T47D (cell line): ENCODE measurements around the gene CYB5D1.
"Not testable (repeated sequence)": the region's sequence is repeated elsewhere in the genome, so short reads cannot be mapped to it uniquely, and the experiment has no call there.

Source experiments
- DNase-seq, 2 experiments: peaks; one replicate each; pipeline versions ENCODE4 v3.0.0 to v3.0.0-alpha.2; 2011 to 2012; ENCODE audit warnings: low read depth in 1 of 2, low spot score in 1 of 2
- JUND ChIP-seq: IDR thresholded peaks from 2 replicates; pipeline ENCODE4 v1.6.1; 2012; ENCODE audit warnings: low read depth
- in situ Hi-C: cut with HindIII; loops from 2 replicates; pipeline ENCODE4 v1.10.0; 2016; ENCODE audit warnings: low sequenced_read_pairs, low pct_unique_long_range_greater_than_20kb

The CYB5D1 gene

GRCh38 chr17:7856811-7857712, 741 bp upstream of the CYB5D1 start, which contains the start of gene NAA38:
NAA38 (minus strand) TSS chr17:7857559; CDS start chr17:7857463, 96 bp downstream.
- DNase-seq: peak; percentile 60 to 99
- in situ Hi-C loops: no loop called here
- no peak for TF ChIP-seq JUND

DNA sequence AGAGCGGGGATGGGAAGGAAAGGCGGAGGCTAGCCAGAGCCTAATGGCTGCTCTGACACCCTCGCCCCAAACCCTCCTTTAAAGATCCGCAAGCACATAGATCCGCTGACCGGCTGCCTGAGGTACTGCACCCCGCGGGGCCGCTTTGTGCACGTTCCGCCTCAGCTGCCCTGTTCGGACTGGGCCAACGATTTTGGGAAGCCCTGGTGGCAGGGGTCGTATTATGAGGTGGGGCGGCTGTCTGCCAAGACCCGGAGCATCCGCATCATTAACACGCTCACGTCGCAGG, 663 bp downstream of the CYB5D1 start:
- no peak for TF ChIP-seq JUND
- in situ Hi-C loops: no loop called here
- no peak for DNase-seq

DNA sequence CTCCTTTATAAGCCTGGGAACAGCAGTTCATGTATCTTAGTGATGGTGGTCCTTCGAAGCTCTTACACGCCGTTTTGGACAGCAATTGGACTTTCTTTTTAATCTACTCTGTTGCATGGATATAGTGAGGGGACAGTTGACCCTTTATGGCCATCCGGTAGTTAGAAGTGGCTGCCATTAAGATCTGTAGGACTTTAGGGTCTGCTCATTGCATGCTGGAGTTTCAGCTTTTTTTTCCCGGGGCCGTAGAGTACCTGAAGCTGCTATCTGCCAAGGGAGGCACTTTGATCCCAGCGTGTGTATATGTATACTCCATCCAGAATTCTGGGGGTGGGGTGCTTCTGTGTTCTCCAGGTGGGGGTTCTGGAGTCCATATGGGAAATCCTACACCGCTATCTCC, 1.2 kb downstream of the CYB5D1 start:
- DNase-seq: no peak
- TF ChIP-seq JUND: no peak
- in situ Hi-C loops: no loop called here

DNA sequence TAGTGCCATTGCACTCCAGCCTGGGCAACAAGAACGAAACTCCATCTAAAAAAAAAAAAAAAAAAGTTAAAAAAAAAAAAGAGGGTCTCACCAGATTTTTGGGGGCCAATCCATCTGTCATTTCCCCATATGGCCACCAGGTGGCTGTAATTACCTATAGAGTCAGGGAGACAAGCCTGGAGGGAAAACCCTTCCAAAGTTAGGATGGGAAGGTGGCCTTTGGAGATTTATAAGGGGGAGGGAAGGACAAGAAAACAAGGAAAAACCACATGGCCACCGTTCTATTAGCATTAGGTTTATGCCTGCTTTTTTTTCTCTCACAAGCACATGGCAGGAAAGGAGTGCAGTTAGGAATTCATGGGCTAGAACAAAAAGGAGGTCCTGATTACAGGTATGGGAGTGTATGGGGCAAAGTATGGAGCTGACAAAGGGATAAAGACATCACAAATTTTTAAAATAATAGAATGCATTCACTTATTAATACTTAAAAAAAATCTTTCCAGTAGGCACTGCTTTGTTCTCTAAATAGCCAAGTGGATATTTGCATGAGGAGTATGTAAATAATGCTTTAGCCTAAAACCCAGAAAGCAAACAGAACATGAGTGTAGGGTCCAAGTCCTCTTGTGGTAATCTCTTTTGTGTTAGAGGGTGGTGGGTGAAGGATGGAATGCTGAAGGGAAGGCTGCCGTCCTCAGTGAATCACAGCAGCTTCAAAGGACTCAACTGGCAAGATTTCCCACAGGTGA, 5.1 kb downstream of the CYB5D1 start:
- DNase-seq: peak in 1 of 2 experiments; percentile 60
- TF ChIP-seq JUND: no peak
- in situ Hi-C loops: no loop called here

GRCh38 chr17:7864384-7864783, 6.6 kb downstream of the CYB5D1 start:
- DNase-seq, in situ Hi-C loops: not testable (repeated sequence)

- in situ Hi-C loops: no loop called here
- no peak for TF ChIP-seq JUND
- DNase-seq: no peak
Measured at GRCh38 chr17:7864995-7865650, 7.3 kb downstream of the CYB5D1 start.

DNA sequence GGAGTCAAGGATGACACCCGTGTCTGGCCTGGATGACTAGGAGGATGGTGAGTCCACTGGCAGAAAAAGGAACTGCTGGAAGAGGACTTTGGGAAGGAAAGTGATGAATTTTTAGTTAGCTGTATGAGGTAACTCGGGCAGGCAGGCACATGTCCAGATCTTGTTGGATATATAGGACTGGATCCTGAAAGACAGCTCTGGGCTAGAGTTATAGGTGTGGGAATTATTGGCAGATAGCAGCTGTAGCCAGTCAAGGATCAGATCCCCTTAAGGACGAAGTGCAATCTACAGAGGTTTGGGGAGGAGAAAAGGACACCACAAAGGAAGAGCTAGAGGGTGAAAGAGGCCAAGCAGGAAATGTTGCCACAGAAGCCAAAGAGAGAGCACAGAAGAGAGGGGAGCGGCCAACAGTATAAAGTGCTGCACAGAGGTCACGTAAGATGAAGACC, 10.1 kb downstream of the CYB5D1 start:
- no peak for TF ChIP-seq JUND
- no peak for DNase-seq
- in situ Hi-C loops: no loop called here

DNA sequence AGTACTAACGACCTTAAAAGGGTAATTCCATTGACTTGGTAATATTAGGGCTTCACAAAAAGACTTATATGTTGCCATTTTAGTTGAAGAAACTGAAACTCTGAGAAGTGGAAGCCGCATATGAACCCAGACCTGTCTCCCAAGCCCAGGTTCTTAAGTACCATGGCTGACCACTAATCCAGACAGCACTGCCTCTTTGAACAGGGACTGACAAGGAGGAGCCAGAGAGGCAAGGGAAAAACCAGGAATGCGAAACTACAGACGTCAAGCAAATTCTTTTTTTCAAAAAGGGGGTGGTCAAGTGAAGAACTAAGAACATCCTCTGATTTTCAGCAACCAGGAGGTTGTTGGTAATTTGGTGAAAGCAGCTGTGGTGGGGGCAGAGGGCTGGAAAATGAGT, 15.2 kb downstream of the CYB5D1 start:
- TF ChIP-seq JUND: no peak
- in situ Hi-C loops: no loop called here
- no peak for DNase-seq

- no peak for TF ChIP-seq JUND
- DNase-seq: no peak
- in situ Hi-C loops: no loop called here
Measured at GRCh38 chr17:7875804-7876370, 18.1 kb downstream of the CYB5D1 start.

- in situ Hi-C loops: no loop called here
- no peak for TF ChIP-seq JUND
- DNase-seq: no peak
Measured at GRCh38 chr17:7878234-7878633, 20.4 kb downstream of the CYB5D1 start.

- in situ Hi-C loops: no loop called here
- DNase-seq: no peak
- no peak for TF ChIP-seq JUND
Measured at GRCh38 chr17:7880076-7880868, 22.5 kb downstream of the CYB5D1 start.

- in situ Hi-C loops: no loop called here
- no peak for TF ChIP-seq JUND
- no peak for DNase-seq
Measured at GRCh38 chr17:7881276-7882054, 23.7 kb downstream of the CYB5D1 start.
